Astrocyte of the cerebellum (primary cell): ENCODE measurements around the gene ING3.

Experiments
- DNase-seq: peaks from one replicate; pipeline ENCODE4 v3.0.0-alpha.2; 2011; ENCODE audit warnings: low read depth
- H3K4me3 ChIP-seq: 2 replicates; pipeline ENCODE4 v1.5.1; 2011; ENCODE audit warnings: mild to moderate bottlenecking, low read depth, low read length, moderate library complexity
- CTCF ChIP-seq: IDR thresholded peaks from 2 replicates; pipeline ENCODE4 v1.5.1; 2012; ENCODE audit warnings: low read length, low read depth, moderate library complexity, mild to moderate bottlenecking; ENCODE audit errors: missing control alignments
- in situ Hi-C: cut with HindIII; loops from 2 replicates; pipeline ENCODE4 v1.10.0; 2017; ENCODE audit warnings: low sequenced_read_pairs

Gene ING3

GRCh38 chr7:120960714-120961113 is 10.1 kb downstream of the ING3 start:
- no peak overlapping the region for H3K4me3 ChIP-seq
- DNase-seq, result no peak
- in situ Hi-C loops, result no loop called here
- no peak for TF ChIP-seq CTCF

- in situ Hi-C loops, result no loop called here
- no peak overlapping the region for H3K4me3 ChIP-seq
- TF ChIP-seq CTCF, result no peak
- DNase-seq, result no peak
These were observed 11.1 kb downstream of the ING3 start for GRCh38 chr7:120961638-120962173.

- in situ Hi-C loops, result no loop called here
- no peak overlapping the region for H3K4me3 ChIP-seq
- TF ChIP-seq CTCF, result no peak
- no peak for DNase-seq
These were observed 13.5 kb downstream of the ING3 start for GRCh38 chr7:120964088-120964487.

GRCh38 chr7:120966961-120967360 is 16.4 kb downstream of the ING3 start:
- TF ChIP-seq CTCF, result no peak

GRCh38 chr7:120973849-120974248 is 23.3 kb downstream of the ING3 start:
- H3K4me3 ChIP-seq, result no peak overlapping the region
- no peak for DNase-seq
- in situ Hi-C loops, result no loop called here
- TF ChIP-seq CTCF, result no peak

More at GRCh38 chr7:120966961-120967360, 16.4 kb downstream of the ING3 start:
- no peak for DNase-seq
- in situ Hi-C loops, result no loop called here
- no peak overlapping the region for H3K4me3 ChIP-seq

- in situ Hi-C loops, result loop anchor here (25.0 kb wide), 1 partner anchor 557 kb away; no protein-coding TSS in a partner anchor
- no peak for DNase-seq
- no peak overlapping the region for H3K4me3 ChIP-seq
- no peak for TF ChIP-seq CTCF
These were observed 29.4 kb downstream of the ING3 start for GRCh38 chr7:120979765-120980499.
